Fibroblast of mammary gland (primary cell): ENCODE results near the gene FAM50B.

Source experiments
- DNase-seq: peaks from one replicate; pipeline ENCODE4 v3.0.0-alpha.2; 2010; ENCODE audit warnings: low read depth
- H3K4me3 ChIP-seq: 2 replicates; pipeline ENCODE4 v1.5.1; 2011; ENCODE audit warnings: low read depth, mild to moderate bottlenecking, low read length, moderate library complexity; ENCODE audit not compliant: control insufficient read depth
- CTCF ChIP-seq: conservative IDR thresholded peaks from 2 replicates; pipeline ENCODE4 v1.5.1; 2011; ENCODE audit warnings: low read depth, low read length, inconsistent platforms; ENCODE audit not compliant: control insufficient read depth, insufficient read depth

FAM50B gene

DNA sequence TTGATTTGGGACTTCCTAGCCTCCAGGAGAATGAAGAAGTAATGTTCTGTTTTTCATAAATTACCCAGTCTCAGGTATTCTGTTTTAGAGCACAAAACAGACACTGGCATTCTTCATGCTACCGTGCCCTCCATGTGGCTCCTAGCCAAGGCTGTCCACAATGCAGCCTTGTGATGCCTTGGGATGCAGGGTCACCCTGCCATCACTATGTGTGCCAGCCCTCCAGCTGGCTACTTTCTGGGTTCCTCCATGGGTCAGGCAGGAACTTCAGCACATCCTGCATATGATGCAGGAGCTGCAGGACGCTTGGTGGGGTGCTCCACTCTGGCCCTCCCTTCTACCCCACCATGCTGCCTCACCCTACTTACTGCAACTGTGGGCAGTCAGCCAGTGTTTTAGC lies 38.0 kb upstream of the FAM50B start:
- DNase-seq, result no peak
- no peak for TF ChIP-seq CTCF
- no peak overlapping the region for H3K4me3 ChIP-seq

GRCh38 chr6:3812596-3812995 lies 36.6 kb upstream of the FAM50B start:
- DNase-seq, result no peak
- no peak overlapping the region for H3K4me3 ChIP-seq
- TF ChIP-seq CTCF, result no peak

GRCh38 chr6:3813150-3813780 lies 35.9 kb upstream of the FAM50B start:
- DNase-seq, result no peak
- H3K4me3 ChIP-seq, result no peak overlapping the region
- TF ChIP-seq CTCF, result no peak

DNA sequence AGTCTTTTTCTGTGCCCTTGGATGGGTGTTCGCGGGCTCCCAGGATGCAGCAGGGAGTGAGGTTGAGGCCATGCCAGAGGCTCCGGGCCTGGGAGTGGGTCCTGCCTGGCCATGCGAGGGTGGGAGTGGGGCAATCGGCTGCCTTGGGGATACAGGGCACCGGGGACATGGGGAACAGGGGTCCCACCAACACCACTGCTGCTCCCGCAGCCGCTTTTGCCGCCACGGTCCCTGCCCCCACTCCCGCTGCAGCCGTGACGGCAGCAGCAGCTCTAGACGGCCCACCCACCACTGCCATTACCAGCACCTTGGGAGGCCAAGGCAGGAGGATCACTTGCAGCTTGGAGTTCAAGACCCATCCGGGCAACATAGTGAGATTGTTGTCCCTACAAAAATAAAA lies 35.3 kb upstream of the FAM50B start:
- no peak for DNase-seq
- TF ChIP-seq CTCF, result no peak
- H3K4me3 ChIP-seq, result no peak overlapping the region

DNA sequence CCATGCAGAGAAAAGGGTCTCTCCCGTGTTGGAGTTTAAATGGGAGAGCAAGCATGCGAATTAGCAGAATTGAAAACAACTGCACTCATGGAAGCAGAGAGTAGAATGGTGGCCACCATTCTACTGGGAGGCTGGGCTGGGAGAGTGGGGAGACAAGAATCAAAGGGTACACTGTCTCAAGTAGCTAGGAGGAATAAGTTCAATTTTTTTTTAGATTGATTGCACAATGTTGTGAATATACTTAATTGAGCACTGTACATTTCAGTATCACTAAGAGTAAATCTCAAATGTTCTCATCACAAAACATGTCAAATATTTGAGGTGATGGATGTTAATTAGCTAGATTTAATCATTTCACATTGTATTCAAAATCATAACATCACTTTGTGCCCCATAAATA lies 34.6 kb upstream of the FAM50B start:
- DNase-seq, result no peak
- H3K4me3 ChIP-seq, result no peak overlapping the region
- no peak for TF ChIP-seq CTCF

GRCh38 chr6:3816251-3816650 lies 32.9 kb upstream of the FAM50B start:
- no peak for DNase-seq
- no peak overlapping the region for H3K4me3 ChIP-seq
- TF ChIP-seq CTCF, result no peak
